ENCODE measurements around the gene POLG2. TPM values are rescaled to one million over a fixed set of nuclear protein-coding genes. Genes with fewer than 3 reads are reported as not detected.
A peak's percentile ranks its signal among the peaks of the same experiment; 100 is the strongest.
"Not testable (repeated sequence)": the region's sequence is repeated elsewhere in the genome, so short reads cannot be mapped to it uniquely, and the experiment has no call there.

The POLG2 gene
- total RNA-seq, 1 experiment from 2014 or later = 7.7 TPM

GRCh38 chr17:64441772-64442540 is 54.9 kb downstream of the POLG2 start:
- DNase-seq (ENCODE audit: low read depth) = peak; percentile 89

GRCh38 chr17:64439956-64440355 is 56.9 kb downstream of the POLG2 start:
- DNase-seq (ENCODE audit: low read depth) = no peak

- DNase-seq (ENCODE audit: low read depth) = not testable (repeated sequence)
Observed at GRCh38 chr17:64439521-64439920, 57.3 kb downstream of the POLG2 start.

- DNase-seq (ENCODE audit: low read depth) = no peak
Observed at GRCh38 chr17:64437944-64438525, 58.8 kb downstream of the POLG2 start.

GRCh38 chr17:64431534-64431933 is 65.3 kb downstream of the POLG2 start:
- no peak for DNase-seq (ENCODE audit: low read depth)

- DNase-seq (ENCODE audit: low read depth) = not testable (repeated sequence)
Observed at GRCh38 chr17:64430036-64430435, 66.8 kb downstream of the POLG2 start.

- DNase-seq (ENCODE audit: low read depth) = no peak
Observed at GRCh38 chr17:64428406-64428805, 68.4 kb downstream of the POLG2 start.

Other genes with a start within 250 kb of the POLG2 start
- 13.4 and 16.7 TPM in 2 replicates for gene TEX2, start 233.8 kb downstream of the POLG2 start, total RNA-seq (2014; rRNA removed; shearing (Covaris generic))
- gene PECAM1, start 106.2 kb downstream of the POLG2 start, total RNA-seq (2014; rRNA removed; shearing (Covaris generic)) = 2.5 and 3.1 TPM in 2 replicates
- gene MILR1, start 47.9 kb downstream of the POLG2 start, total RNA-seq (2014; rRNA removed; shearing (Covaris generic)) = 21.6 and 23.7 TPM in 2 replicates
- gene DDX5, start 9.2 kb upstream of the POLG2 start, total RNA-seq (2014; rRNA removed; shearing (Covaris generic)) = 182 and 183 TPM in 2 replicates
- 18.0 and 20.2 TPM in 2 replicates for gene CEP95, start 9.9 kb upstream of the POLG2 start, total RNA-seq (2014; rRNA removed; shearing (Covaris generic))
- 52.1 and 54.5 TPM in 2 replicates for gene SMURF2, start 165.3 kb upstream of the POLG2 start, total RNA-seq (2014; rRNA removed; shearing (Covaris generic))